Choroid plexus epithelial cell (primary cell): Measurements from ENCODE around the gene ZFPM1.
"Not testable (repeated sequence)": the region's sequence is repeated elsewhere in the genome, so short reads cannot be mapped to it uniquely, and the experiment has no call there.

Experiments
- DNase-seq: peaks from one replicate; pipeline ENCODE4 v3.0.0-alpha.2; 2010; ENCODE audit warnings: low read depth
- H3K4me3 ChIP-seq: 2 replicates; pipeline ENCODE4 v1.5.1; 2011; ENCODE audit warnings: low read depth, mild to moderate bottlenecking, control low read depth, low read length, moderate library complexity
- TF ChIP-seq, protein P1 (sequence below): conservative IDR thresholded peaks from 2 replicates; pipeline ENCODE4 v1.5.1; 2011; ENCODE audit warnings: low read depth, mild to moderate bottlenecking, control low read depth, inconsistent platforms, low read length, moderate library complexity

ZFPM1 gene

DNA sequence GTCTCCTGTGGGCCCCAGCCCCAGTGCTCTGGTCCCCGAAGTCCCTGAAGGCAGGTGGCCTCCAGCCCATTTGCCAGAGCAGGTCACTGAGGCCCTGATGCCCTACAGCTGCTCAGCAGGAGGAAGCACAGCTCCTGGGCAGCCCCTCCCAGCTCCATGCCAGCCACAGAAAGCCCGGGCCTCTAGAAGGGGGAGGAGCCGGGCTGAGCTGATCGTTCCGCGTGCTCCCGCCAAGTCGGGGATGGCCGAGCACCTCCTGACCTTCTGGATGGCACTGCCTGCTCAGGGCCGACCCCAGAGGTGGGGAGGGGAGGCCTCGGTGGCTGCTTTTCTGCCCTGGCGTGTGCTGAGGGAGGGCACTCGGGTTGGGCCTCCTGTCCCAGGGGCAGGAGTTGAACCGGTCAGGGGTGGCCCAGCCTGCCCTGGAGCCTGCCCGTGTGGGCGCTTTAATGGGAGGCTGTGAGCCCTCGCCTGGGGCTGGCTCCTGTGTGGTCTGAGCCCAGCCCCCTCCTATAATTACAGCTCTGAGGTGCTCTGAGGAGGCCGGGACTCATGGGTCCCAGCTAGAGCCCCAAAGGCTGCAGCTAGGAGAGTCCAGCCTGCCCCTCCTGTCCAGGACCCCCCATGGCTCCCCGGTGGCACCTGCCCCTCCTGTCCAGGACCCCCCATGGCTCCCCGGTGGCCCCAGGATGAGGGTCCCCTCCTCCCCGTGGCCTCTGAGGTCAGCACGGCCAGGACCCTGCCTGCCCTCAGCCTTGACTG lies 29.7 kb downstream of the ZFPM1 start:
- no peak overlapping the region for H3K4me3 ChIP-seq
- TF ChIP-seq, protein P1, sequence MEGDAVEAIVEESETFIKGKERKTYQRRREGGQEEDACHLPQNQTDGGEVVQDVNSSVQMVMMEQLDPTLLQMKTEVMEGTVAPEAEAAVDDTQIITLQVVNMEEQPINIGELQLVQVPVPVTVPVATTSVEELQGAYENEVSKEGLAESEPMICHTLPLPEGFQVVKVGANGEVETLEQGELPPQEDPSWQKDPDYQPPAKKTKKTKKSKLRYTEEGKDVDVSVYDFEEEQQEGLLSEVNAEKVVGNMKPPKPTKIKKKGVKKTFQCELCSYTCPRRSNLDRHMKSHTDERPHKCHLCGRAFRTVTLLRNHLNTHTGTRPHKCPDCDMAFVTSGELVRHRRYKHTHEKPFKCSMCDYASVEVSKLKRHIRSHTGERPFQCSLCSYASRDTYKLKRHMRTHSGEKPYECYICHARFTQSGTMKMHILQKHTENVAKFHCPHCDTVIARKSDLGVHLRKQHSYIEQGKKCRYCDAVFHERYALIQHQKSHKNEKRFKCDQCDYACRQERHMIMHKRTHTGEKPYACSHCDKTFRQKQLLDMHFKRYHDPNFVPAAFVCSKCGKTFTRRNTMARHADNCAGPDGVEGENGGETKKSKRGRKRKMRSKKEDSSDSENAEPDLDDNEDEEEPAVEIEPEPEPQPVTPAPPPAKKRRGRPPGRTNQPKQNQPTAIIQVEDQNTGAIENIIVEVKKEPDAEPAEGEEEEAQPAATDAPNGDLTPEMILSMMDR, result no peak
- no peak for DNase-seq

DNA sequence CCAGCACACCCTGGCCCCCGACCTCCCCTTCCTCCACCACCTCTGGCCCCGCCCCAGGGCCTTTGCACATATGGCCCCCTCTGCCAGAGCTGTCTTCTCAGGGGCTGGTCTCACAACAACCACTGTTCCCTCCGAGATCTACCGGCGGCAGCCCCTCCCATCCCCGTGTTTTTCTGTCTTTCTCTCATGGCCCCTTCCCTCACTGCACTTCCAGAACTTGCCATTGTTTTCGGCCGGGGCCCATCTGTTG lies 30.2 kb downstream of the ZFPM1 start:
- DNase-seq, result no peak
- TF ChIP-seq, protein P1, result no peak
- no peak overlapping the region for H3K4me3 ChIP-seq

DNA sequence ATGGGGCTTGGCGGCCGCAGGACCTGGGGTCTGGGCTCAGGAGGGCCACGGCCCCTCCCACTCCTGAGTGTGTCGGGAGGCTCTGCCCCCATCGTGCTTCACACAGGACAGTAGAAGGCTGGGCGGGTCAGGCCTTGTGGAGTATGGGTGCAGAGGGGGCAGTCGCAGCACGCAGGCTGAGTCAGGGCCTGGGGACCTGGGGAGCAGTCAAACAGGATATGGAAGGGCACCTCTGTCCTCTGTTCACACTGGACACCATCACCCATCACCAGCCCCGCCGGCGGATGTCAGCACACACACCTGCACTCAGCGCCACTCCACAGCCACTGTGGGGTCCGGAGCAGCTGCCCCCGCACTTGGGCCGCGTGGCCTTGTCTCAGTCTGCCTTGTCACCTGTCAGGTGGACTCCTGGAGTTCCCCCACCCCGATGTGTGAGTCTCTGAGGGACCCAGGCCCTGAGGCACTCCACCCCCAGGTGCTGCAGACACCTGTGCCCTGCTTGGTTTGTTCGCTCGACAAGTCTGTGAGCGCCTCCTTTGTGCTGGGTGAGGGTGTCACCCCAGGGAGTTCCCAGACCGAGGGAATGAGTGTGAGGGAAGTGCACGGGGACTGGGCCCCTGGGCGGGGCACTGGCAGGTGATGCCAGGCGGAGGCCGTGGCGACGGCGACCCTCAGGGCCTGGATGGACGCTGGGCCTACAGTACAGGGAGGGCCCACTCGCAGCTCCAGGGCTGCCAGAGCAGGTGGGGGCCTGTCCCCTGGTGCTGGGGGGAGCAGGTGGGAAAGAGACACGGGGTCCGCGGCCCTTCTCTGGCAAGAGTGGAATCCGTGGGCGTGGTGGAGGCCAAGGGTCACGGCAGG lies 31.7 kb downstream of the ZFPM1 start:
- no peak for DNase-seq
- H3K4me3 ChIP-seq, result no peak overlapping the region
- TF ChIP-seq, protein P1, result no peak

DNA sequence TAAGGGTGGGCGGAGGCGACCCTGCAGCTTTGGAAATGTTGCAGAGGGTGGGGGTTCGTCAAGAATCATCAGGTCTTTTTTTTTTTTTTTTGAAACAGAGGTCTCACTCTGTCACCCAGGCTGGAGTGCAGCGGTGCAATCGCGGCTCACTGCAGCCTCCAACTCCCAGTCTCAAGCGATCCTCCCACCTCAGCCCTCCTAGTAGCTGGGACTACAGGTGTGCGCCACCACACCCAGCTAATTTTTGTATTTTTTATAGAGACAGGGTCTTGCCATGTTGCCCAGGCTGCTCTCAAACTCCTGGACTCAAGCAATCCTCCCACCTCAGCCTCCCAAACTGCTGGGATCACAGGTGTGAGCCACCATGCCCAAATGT lies 32.3 kb downstream of the ZFPM1 start:
- DNase-seq, result not testable (repeated sequence)

DNA sequence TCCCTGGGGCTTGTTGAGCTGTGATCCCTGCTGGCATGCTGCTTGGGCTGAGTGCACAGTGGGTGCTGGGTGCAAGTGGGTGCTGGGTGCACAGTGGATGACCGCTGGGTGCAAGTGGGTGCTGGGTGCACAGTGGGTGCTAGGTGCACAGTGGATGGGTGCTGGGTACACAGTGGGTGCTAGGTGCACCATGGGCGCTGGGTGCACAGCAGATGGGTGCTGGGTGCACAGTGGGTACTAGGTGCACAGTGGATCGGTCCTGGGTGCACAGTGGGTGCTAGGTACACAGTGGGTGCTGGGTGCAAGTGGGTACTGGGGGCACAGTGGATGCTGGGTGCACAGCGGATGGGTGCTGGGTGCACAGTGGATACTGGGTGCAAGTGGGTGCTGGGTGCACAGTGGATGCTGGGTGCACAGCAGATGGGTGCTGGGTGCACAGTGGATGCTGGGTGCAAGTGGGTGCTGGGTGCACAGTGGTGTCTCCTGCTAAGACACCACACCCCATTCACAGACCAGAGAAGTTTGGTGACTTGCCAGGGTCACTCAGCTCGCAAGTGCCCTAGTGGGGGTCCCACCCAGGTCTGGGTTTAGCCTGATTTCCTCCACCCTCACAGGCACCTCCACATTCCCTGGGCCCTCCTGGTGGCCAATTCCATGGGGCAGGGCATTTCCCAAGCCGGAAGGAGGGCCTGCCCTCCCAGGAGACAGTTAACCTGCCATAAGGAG lies 33.5 kb downstream of the ZFPM1 start:
- no peak overlapping the region for H3K4me3 ChIP-seq
- TF ChIP-seq, protein P1, result no peak
- no peak for DNase-seq

More for the DNA sequence above, 32.3 kb downstream of the ZFPM1 start:
- not testable (repeated sequence) for H3K4me3 ChIP-seq

DNA sequence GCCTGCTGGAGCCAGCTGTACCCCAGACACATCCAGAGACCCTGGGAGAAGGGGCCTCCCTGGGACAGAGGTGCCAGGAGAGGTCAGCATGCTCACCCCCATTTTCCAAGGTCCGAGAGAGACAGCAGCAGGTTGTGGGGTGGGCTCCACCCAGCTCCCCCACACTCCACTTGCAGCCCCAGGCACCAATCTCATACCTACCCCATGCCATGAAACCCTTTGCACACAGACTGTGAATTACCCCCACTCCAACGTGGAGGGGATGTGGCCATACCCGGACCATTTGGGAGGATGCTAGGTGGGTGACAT lies 34.0 kb downstream of the ZFPM1 start:
- no peak overlapping the region for H3K4me3 ChIP-seq
- DNase-seq, result no peak
- TF ChIP-seq, protein P1, result no peak
